GM21515 (cell line): ENCODE measurements around the gene SUGT1.
"Not testable (repeated sequence)": the region's sequence is repeated elsewhere in the genome, so short reads cannot be mapped to it uniquely, and the experiment has no call there.

Source experiments
- ATAC-seq: cut with Tn5 transposase; IDR thresholded peaks from one replicate; pipeline ENCODE4 v1.9.1; 2021; ENCODE audit not compliant: unreplicated experiment

The SUGT1 gene

DNA sequence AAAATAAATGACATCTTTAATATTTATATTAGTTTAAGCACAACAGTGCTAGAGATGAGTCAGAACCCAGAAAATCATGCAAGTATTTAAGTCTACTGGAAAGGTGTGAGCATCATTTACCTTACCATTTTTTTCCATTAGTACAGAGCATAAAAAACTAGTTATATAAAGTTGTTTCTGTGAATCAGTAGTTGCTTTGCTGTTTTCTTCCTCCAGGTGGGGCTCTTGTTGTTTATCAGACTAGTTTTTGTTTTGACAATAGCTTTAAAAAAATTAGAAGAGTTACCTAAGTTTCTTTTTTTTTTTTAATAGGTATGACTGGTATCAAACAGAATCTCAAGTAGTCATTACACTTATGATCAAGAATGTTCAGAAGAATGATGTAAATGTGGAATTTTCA lies 12.7 kb downstream of the SUGT1 start:
- no peak for ATAC-seq

DNA sequence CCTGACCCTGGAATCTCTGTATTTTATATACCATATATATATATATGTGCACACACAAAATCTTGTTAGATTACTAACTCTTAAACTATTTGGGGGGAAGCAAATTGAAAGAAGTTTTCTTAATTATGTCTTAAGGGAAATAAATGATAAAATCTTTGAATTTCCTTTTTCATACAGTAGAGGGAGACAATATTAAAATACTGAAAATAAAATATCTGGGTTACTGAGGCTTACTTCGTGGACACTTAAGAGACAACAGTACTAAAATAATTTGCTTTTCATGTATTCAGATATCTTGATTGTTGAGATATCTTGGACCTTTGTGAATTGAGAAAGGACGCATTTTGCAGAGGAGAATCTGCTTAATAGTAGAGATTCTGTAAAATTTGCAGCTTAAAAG lies 17.0 kb downstream of the SUGT1 start:
- ATAC-seq: no peak

DNA sequence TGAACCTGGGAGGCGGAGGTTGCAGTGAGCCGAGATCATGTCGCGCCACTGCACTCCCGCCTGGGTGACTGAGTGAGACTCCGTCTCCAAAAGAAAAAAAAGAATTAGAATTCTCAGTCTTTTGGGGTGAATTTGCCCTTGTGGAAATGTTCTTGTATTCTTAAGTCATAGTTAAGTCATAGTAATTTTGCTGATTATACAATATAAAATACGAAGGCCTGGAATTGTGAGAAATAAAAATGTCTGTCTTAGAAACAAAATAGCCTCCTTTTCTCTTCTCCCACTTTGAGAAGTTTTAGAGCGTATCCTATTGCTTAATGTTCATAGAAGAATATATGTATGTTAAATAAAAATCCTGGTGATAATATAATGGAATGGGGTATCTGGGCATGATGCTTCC lies 18.1 kb downstream of the SUGT1 start:
- ATAC-seq: no peak

DNA sequence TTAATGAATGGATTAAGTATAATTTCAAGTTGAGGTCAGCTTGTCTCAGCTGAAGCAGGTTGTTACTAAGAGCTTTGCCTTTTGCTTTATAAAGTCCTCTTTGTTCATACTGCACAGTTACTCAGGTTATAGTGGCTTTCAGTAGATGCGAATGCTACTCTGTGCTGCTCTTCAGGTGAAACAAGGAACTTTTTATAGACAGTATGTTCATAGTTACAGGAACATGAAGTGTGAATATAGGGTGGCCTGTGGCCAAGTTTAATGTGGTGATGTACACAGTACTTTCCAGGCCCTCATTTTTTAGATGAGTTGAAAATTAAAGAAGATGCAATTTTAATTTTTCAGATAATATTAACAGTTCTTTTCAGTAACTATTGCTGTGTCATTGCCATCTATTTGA lies 20.8 kb downstream of the SUGT1 start:
- no peak for ATAC-seq

DNA sequence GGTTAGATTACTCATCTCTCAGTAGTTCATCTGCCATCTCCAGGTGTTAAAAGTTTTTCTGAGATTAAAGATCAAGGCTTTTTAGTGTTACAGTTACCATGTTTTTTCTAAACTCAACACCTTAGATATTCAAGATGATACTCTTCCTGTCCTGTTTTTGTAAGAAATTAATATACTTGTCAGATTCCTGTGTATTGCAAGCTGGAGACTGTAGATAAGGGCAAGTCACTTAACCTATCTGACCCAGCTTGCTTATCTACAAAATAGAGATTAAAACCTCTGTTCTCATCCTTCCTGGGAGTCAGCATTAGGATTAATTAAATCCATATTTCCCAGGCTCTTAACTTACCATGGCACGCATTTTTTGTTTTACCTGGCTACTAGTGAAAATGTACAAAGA lies 25.2 kb downstream of the SUGT1 start:
- ATAC-seq: no peak

DNA sequence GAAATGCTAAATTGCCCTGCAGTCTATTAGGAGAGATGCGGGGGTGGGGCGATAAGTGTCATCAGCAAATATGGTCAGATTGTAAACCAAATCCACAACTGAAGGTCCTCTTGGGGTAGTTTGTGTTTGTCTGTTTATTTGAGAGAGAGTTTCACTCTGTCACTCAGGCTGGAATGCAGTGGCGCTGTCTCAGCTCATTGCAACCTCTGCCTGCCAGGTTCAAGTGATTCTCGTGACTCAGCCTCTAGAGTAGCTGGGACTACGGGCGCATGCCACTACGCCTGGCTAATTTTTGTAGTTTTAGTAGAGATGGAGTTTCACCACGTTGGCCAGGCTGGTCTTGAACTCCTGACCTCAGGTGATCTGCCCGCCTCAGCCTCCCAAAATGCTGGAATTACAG lies 33.2 kb downstream of the SUGT1 start:
- not testable (repeated sequence) for ATAC-seq

DNA sequence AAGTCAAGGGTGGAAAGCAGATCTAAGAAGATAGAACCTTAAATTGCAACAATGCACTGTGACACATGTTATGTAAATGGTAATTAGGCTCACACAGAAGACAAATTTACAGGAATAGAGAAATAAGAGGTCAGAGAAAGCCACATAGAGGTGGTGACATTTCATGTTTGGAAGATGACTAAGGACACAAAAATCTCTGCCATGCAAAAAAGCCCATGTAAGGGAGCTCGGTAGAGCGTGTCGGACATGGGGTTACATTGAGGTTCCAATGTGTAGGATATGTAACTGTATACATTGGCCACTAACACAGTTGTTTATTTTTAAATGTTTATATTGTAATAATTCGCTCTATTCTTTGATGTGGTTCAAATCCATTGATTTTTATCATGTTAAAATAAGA lies 33.7 kb downstream of the SUGT1 start:
- ATAC-seq: no peak

DNA sequence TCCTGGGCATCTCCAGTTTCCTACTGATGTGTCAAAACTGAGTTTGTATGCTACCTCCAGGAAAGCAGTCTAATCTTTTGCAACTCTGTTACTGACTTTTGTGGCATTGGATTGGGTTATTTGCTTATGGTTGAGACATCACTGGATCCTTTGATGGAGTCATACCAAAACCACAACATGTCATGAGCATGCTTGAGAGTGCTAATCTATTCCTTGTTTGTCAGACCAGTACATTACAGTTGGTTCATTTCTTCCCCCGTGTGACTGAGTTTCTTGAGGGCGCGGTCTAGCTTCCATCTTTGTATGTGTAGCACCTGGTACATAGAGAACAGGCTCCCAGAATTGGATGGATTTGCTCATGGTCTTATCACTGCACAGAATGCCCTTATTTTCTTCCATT lies 43.2 kb downstream of the SUGT1 start:
- no peak for ATAC-seq

DNA sequence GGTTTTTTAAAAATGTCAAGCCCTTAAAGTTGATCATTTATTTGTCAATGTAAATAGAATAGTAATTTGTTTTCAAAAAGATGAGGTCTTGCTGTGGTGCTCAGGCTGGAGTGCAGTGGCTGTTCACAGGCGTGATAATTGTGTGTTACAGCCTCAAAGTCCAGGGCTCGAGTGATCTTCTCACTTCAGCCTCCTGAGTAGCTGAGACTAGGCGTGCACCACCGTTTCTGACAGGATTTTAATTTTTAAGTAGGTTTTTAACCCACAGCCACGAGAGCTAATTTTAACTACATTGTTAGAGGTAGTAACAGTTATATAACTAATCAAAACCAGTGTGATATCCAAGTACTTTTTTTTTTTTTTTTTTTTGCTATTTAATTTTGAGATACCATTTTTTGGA lies 43.9 kb downstream of the SUGT1 start:
- no peak for ATAC-seq

DNA sequence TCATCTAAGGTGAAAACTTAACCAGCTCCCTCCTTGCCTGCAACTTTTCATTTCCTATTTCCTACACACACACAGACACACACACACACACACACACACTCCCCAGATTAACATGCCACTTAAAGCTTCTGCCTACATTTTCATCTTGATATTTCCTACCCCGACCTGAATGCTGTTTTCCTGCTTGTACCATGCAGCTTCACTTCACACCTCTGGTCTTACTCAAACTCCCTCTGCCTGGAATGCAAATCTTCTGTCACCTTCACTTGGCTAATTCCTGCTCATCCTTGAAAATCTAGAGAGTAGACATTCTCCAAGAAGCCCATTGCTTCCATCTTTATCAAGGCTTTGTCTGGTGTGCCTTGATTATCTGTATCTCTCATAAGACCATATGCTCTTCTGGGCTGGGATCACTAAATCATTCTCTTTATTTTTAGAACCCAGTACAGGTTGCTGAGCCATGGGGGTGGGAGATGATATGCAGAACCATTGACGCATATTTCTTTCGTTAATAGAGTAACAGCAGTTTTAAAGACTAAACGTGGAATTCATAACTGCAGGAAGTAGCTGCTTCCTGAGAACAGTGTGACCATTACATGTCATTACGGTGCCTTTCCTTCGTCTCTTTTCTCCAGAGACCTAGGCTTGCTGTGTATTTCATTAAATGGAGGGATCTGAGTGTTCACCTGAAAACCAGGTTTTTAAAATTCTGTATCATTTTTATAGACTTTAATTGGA lies 49.3 kb downstream of the SUGT1 start:
- no peak for ATAC-seq

DNA sequence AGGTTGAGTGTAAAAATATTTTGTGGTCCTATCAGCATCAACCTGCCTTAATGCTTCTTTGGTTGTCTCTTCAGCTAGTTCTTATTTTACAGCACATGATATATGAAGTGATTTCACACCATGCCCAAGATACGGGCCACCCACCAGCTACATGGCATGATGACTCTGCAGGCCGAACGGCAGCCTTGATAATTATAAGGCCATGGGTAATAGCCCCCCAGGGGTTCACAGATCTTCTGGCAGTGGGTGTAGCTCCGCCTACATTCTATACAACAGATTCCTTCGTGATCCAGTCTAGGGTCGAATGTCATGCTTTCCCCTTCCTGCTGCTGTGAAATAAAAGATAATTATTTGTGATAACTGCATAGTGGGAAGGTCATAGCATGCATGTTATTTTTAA lies 50.8 kb downstream of the SUGT1 start:
- ATAC-seq: no peak

DNA sequence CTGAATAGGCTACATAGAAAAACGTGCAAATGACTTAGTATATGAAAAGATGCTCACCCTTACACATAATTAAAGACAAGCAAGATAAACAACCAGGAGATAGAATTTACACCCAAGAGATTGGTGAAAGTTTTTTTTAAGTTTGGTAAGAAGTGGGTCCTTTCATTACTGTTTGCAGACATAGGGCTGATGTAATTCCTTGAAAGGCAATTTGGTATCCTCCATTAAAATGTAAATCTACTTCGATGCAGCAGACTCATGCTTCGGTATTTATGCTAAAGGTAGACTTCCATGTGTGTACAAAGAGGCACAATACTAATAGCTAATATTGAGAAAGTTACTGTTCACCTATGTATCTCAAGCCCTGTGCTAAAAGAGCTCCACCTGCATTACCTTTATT lies 53.4 kb downstream of the SUGT1 start:
- ATAC-seq: no peak

DNA sequence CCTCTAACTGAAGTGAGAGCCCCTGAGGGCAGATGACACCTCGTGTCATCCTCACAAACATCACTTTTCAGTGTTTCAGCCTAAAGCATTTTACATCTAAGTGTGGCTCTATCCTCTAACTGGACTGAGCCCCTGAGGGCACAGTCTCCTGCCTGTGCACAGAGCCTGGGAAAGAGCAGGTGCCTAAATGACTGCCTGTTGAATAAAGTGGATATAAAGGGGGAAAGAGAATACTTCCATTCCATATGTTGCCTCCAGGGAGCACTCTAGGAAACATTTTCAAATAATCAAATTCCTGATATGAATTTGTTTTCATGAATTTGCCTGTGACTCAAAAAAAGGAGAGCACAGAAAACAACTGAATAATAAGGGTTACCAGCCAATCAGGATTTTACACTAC lies 54.7 kb downstream of the SUGT1 start:
- no peak for ATAC-seq

DNA sequence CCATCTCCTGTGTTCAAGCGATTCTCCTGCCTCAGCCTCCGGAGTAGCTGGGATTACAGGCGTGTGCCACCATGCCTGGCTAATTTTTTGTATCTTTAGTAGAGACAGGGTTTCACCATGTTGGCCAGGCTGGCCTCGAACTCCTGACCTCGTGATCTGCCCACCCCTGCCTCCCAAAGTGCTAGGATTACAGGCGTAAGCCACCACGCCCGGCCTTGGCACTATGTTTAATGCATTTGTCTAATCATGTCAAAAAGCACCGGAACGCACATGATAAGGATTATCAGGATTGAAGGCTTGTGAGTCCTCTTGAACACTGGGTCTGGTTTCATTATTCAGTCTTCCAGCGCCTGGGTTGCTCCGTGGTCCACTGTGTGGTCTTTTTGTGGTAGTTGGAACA lies 55.6 kb downstream of the SUGT1 start:
- ATAC-seq: not testable (repeated sequence)

DNA sequence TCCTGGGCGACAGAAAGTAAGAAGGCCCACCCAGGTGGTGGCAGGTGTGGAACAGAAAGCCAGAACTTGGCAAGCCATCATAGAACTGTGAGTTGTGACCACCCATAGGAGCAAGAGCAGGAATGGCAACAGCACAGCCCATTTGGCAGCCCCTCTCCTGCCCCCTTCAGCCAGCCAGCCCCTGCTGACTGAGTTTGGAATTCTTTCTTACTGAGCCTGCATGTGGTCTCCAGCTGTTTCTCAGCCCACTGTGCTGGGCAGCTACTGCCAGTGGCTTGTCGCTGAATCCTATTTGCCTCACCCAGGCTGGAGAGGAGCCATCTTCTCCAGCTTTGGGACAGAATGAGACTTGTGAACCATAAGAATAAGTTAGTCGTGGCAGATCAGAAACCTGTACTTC lies 58.6 kb downstream of the SUGT1 start:
- no peak for ATAC-seq

DNA sequence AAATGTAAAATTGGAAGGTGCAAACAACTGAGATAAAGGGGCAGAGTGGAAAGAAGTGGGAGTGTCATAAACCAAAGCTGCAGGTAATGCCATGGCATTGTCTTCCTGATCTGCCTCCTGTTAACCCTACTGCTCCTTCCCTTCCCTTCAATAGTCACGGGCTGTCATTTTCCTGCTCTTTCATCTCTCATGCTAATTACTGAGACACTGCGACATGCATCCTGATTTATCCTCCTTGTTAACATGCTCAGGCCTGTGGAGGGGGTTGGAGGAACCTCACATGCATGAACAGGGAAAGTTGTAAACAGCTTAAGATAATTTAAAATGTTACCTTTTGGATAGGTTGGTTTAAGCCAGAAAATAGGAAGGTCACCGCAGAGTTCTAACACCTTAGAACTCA lies 59.7 kb downstream of the SUGT1 start:
- ATAC-seq: no peak

DNA sequence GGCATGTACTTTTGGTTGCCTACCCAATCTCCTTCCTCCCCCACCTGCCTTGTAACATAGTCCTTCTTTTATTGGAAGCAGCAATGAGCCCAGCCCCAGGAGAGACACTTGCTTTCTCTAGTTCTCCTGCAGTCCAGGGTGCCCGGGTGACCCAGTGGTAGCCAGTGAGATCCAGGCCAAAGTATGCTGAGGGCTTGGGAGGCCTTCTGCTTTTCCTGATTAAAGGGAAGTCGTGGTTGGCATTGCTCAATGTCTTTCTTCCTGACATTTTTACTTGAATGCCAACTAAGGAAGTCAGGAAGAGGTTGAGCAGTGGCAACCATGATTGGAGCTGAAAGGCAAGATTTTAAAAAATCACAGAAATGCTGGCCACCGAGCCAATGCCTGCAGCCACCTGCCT lies 61.3 kb downstream of the SUGT1 start:
- no peak for ATAC-seq

DNA sequence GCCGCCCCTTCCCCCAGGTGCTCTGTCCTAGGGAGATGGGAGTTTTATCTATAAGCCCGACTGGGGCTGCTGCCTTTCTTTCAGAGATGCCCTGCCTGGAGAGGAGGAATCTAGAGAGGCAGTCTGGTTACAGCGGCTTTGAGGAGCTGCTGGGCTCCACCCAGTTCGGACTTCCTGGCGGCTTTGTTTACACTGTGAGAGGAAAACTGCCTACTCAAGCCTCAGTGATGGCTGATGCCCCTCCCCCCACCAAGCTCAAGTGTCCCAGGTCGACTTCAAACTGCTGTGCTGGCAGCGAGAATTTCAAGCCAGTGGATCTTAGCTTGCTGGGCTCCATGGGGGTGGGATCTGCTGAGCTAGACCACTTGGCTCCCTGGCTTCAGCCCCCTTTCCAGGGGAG lies 68.3 kb downstream of the SUGT1 start:
- ATAC-seq: not testable (repeated sequence)

DNA sequence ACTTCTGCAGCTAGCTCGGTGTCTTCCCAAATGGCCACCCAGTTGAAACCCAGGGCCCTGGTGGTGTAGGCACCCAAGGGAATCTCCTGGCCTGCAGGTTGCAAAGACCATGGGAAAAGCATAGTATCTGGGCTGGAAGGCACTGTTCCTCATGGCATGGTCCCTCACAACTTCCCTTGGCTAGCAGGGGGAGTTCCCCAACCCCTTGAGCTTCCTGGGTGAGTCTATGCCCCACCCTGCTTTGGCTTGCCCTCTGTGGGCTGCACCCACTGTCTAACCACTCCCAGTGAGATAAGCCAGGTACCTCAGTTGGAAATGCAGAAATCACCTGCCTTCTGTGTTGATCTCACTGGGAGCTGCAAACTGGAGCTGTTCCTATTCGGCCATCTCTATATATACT lies 68.7 kb downstream of the SUGT1 start:
- not testable (repeated sequence) for ATAC-seq

DNA sequence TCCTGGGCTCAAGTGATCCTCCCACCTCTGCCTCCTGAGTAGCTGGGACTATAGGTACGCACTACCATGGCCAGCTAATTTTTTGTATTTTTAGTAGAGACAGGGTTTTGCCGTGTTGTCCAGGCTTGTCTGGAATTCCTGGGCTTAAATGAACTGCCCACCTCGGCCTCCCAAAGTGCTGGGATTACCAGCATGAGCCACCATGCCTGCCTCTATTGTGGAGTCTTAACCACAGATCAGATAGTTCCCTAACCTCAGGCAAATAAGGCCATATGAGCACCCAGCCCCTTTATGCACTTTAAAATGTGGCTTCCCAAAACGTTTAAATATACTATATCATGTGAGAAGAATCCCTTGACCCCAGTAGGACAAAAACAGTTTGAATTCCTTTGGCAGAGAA lies 70.5 kb downstream of the SUGT1 start:
- ATAC-seq: no peak

DNA sequence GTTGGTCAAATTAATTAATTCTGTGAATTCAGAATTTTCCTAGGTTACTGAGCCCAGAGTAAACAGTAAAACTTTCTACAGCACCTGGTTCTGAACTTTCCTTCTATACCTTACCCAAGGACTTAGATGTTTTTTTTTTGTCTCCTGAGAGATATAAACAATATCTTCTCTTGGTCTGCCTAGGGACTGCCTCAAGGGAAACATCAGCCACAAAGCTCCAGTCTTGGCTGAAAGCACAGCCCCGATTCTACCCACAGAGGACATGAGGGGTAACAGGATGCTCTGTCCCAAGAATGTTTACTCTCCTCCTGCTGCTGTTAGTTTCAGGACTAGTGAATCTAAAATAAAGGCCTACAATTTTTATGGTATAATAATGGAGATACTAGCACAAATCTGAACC lies 72.7 kb downstream of the SUGT1 start:
- ATAC-seq: no peak

DNA sequence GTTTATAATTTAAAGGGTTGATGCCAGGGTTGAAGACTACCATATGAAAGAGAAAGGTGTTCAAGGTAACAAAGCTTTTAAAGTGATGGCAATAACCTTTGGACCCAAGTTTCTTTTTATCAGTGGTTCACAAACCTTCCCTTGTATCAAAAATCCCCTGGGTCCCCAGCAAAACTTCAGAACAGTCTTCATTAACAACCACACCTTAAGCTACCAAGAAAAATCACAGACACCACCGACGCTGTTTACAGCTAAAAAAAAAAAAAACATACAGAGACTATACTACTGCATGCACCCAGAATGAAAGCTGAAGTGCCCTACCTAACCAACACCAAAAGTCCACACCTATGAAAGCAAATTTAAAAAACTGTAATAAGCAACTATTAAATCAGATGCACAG lies 73.6 kb downstream of the SUGT1 start:
- ATAC-seq: no peak

DNA sequence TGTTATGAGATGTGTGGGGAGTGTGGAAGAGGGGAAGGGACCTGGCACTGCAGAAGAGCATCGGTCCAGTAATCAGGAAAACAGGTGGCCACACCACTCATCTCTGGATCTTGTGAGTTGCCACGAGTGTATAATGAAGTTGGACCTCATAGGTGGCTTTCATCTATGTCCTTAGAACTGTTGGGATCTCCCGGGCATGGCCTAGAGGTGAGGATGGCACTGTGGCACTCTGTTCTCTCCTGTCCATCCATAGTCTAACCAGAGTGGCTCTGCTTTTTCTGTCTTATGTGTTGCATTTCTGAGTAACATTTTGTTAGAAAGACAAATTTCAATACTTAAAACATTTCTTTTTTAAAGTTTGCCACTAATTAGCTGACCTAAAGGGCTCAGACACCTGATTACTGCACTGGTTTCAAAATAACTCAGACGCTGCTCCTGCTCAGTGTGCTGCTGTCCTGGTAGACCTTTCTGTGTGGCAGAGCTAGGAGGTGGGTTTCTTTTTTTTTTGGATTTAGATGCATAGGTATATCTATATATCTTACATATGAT lies 81.5 kb downstream of the SUGT1 start:
- no peak for ATAC-seq
